Measurements from ENCODE around the gene TRIM26.

Gene TRIM26

GRCh38 chr6:30196376-30196775 is 16.8 kb downstream of the TRIM26 start:
- TF ChIP-seq CTCF (IDR thresholded peaks at IDR 0.05; ENCODE audit: low read depth, low read length, missing control alignments), result no peak
- H3K27me3 ChIP-seq (replicated peaks), result no peaks in the 10 kb centered on the region
- in situ Hi-C loops (cut with HindIII; ENCODE audit: low pct_ligation_motif_present, low sequenced_read_pairs), result no loop called here
- no peak for DNase-seq
- peaks cover 24% of the 10 kb centered on the region for H3K36me3 ChIP-seq (replicated peaks)
- no peak overlapping the region for H3K27ac ChIP-seq
- H3K4me3 ChIP-seq (ENCODE audit: low read depth, low read length), result no peak overlapping the region

GRCh38 chr6:30195951-30196350 is 17.3 kb downstream of the TRIM26 start:
- Histone ChIP-seq H3K4me3 (ENCODE audit: low read depth, low read length) (no peak overlapping the region), H3K27me3 (replicated peaks) (no peaks in the 10 kb centered on the region), H3K27ac (no peak overlapping the region), H3K36me3 (replicated peaks) (peaks cover 24% of the 10 kb centered on the region)
- TF ChIP-seq CTCF (IDR thresholded peaks at IDR 0.05; ENCODE audit: low read depth, low read length, missing control alignments), result no peak
- in situ Hi-C loops (cut with HindIII; ENCODE audit: low pct_ligation_motif_present, low sequenced_read_pairs), result no loop called here
- DNase-seq, result no peak

GRCh38 chr6:30194797-30195690 is 18.2 kb downstream of the TRIM26 start:
- Histone ChIP-seq H3K4me3 (ENCODE audit: low read depth, low read length) (no peak overlapping the region), H3K27me3 (replicated peaks) (no peaks in the 10 kb centered on the region), H3K27ac (no peak overlapping the region), H3K36me3 (replicated peaks) (peaks cover 26% of the 10 kb centered on the region)
- in situ Hi-C loops (cut with HindIII; ENCODE audit: low pct_ligation_motif_present, low sequenced_read_pairs), result no loop called here
- TF ChIP-seq CTCF (IDR thresholded peaks at IDR 0.05; ENCODE audit: low read depth, low read length, missing control alignments), result no peak
- no peak for DNase-seq

GRCh38 chr6:30192076-30192475 is 21.1 kb downstream of the TRIM26 start:
- Histone ChIP-seq H3K36me3 (replicated peaks) (peaks cover 25% of the 10 kb centered on the region), H3K4me3 (ENCODE audit: low read depth, low read length) (no peak overlapping the region), H3K27ac (no peak overlapping the region), H3K27me3 (replicated peaks) (no peaks in the 10 kb centered on the region)
- DNase-seq, result peak; percentile 33
- in situ Hi-C loops (cut with HindIII; ENCODE audit: low pct_ligation_motif_present, low sequenced_read_pairs), result no loop called here
- TF ChIP-seq CTCF (IDR thresholded peaks at IDR 0.05; ENCODE audit: low read depth, low read length, missing control alignments), result no peak

- H3K4me3 ChIP-seq (ENCODE audit: low read depth, low read length), result no peak overlapping the region
- no peak for DNase-seq
- TF ChIP-seq CTCF (IDR thresholded peaks at IDR 0.05; ENCODE audit: low read depth, low read length, missing control alignments), result no peak
- in situ Hi-C loops (cut with HindIII; ENCODE audit: low pct_ligation_motif_present, low sequenced_read_pairs), result no loop called here
- peaks cover 37% of the 10 kb centered on the region for H3K36me3 ChIP-seq (replicated peaks)
- no peak overlapping the region for H3K27ac ChIP-seq
- H3K27me3 ChIP-seq (replicated peaks), result no peaks in the 10 kb centered on the region
These were observed 24.7 kb downstream of the TRIM26 start for GRCh38 chr6:30188541-30188940.
